GM12874 (cell line): ENCODE measurements around the gene ZNRF2.

Experiments used
- CTCF ChIP-seq: IDR thresholded peaks from 2 replicates; pipeline ENCODE4 v1.5.1; 2011; ENCODE audit warnings: low read depth, mild to moderate bottlenecking, control low read depth, low read length, moderate library complexity; ENCODE audit not compliant: insufficient read depth

ZNRF2 gene

GRCh38 chr7:30284298-30285066 lies at the start of gene ZNRF2:
ZNRF2 (plus strand) TSS chr7:30284597; CDS start chr7:30285358, 761 bp downstream.
- peak; percentile 64 for TF ChIP-seq CTCF

GRCh38 chr7:30237271-30237695 lies 47.1 kb upstream of the ZNRF2 start:
- no peak for TF ChIP-seq CTCF

- TF ChIP-seq CTCF: no peak
Observed at GRCh38 chr7:30238721-30239441, 45.5 kb upstream of the ZNRF2 start.

GRCh38 chr7:30240106-30240800 lies 44.1 kb upstream of the ZNRF2 start:
- TF ChIP-seq CTCF: no peak

GRCh38 chr7:30241767-30242166 lies 42.6 kb upstream of the ZNRF2 start:
- no peak for TF ChIP-seq CTCF

- TF ChIP-seq CTCF: no peak
Observed at GRCh38 chr7:30244340-30244739, 40.1 kb upstream of the ZNRF2 start.

GRCh38 chr7:30245913-30246312 lies 38.5 kb upstream of the ZNRF2 start:
- TF ChIP-seq CTCF: no peak
